ENCODE data around the gene RUNX1. TPM values are rescaled to one million over a fixed set of nuclear protein-coding genes. Genes with fewer than 3 reads are reported as not detected.

Gene RUNX1
- total RNA-seq, 4 donors from 2014 or later, result 16.2 to 34.6 (median 26.4) TPM

DNA sequence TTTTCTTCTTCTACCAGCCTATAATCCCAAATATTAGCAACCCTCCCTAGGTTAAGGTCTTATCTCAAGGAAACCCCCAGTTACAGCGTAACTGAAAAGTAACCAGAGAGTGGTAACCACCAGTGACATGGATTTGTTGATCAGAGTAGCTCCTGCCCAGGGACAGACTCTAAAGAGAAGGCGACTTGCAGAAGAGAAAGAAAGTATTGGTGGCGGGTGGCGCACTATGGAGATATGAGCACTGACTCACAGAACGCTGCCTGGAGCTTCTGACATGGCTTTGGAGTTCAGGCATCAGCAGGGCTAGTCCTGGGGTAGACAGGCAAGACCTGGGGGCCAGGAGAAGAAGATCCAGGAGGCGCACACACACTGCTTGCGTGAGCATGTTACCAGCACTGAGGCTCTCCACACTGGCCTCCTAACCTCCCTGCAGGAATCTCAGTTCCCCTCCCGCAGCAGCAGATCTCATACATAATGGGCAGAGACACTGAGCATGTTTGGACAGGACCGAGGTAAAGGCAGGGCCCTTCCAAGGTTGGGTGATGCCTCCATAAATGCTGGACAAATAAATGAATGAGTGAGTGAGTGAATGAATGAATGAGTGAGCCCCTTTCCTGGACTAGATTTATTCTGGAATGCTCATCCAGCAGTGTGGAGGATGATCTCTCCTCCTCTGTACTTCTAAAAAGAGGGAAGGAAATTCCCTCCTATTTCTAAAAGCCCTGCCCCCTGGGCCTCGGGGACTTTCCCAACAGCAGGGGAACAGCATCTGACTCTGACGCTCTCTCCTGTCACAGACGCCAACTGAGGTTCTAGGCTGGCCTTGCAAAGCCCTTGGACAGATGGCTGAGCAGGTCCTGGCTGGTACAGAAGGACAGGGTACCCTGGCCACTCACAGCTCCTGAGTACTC, 204.8 kb downstream of the RUNX1 start:
- TF ChIP-seq, protein P1, sequence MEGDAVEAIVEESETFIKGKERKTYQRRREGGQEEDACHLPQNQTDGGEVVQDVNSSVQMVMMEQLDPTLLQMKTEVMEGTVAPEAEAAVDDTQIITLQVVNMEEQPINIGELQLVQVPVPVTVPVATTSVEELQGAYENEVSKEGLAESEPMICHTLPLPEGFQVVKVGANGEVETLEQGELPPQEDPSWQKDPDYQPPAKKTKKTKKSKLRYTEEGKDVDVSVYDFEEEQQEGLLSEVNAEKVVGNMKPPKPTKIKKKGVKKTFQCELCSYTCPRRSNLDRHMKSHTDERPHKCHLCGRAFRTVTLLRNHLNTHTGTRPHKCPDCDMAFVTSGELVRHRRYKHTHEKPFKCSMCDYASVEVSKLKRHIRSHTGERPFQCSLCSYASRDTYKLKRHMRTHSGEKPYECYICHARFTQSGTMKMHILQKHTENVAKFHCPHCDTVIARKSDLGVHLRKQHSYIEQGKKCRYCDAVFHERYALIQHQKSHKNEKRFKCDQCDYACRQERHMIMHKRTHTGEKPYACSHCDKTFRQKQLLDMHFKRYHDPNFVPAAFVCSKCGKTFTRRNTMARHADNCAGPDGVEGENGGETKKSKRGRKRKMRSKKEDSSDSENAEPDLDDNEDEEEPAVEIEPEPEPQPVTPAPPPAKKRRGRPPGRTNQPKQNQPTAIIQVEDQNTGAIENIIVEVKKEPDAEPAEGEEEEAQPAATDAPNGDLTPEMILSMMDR (IDR thresholded peaks at IDR 0.05; ENCODE audit: low read depth), result no peak

DNA sequence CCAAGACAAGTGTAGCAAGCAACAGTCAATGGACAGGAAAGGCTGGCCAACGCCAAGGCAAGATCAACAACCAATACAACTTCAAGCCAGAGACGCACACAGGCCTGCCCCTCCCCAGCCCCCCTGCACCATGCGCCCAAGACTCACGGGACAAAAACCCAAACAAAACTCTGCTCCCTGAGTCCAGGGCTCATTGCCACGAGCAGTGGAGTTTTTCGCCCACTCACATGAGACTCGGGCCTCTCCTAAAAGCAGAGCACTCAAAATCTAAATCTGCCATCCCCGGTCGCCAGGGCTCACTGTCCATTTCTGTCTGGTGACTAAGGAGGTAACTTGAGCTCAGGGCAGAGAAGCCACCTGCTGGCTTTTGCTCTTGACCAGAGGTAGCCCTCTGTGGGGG, 205.5 kb downstream of the RUNX1 start:
- TF ChIP-seq, protein P1 (IDR thresholded peaks at IDR 0.05; ENCODE audit: low read depth), result no peak

DNA sequence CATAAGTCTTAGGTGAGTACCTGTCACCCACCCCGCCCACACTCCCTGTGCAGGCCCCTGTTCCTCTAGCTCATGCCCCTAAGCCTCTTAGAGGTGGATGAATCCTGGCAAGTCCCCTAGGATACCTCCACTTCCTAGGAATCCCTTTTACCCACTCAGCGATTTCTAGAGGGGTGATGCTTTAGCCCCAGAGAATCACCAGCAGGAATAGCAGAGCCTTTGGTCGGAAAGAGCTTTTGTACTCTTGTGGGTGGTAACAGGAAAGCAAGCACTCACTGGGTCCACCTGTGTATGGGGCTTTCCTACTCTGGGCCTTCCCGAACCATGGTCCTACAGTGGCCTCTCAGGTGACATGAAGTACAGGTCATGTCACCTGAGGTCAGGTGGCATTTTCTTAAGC, 207.9 kb downstream of the RUNX1 start:
- TF ChIP-seq, protein P1 (IDR thresholded peaks at IDR 0.05; ENCODE audit: low read depth), result no peak

DNA sequence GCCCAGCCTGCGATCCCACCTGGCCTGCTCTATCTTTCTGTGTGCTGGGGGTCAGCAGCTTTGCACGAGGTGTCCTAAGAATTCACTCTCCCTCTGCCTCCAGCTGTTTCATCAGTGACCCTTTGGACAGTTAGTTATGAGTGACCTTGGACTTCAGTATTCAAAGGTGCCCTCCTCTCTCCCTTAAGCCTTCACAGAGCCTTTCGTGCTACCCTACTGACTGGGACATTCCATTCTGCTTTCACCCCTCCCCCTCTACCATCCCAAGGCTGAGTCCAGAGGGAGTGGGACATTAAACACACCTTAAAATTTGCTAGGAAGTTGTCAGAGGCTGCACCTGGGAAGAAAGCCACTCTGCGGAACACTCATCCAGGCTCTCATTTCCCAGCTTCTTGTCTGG, 208.4 kb downstream of the RUNX1 start:
- TF ChIP-seq, protein P1 (IDR thresholded peaks at IDR 0.05; ENCODE audit: low read depth), result no peak

DNA sequence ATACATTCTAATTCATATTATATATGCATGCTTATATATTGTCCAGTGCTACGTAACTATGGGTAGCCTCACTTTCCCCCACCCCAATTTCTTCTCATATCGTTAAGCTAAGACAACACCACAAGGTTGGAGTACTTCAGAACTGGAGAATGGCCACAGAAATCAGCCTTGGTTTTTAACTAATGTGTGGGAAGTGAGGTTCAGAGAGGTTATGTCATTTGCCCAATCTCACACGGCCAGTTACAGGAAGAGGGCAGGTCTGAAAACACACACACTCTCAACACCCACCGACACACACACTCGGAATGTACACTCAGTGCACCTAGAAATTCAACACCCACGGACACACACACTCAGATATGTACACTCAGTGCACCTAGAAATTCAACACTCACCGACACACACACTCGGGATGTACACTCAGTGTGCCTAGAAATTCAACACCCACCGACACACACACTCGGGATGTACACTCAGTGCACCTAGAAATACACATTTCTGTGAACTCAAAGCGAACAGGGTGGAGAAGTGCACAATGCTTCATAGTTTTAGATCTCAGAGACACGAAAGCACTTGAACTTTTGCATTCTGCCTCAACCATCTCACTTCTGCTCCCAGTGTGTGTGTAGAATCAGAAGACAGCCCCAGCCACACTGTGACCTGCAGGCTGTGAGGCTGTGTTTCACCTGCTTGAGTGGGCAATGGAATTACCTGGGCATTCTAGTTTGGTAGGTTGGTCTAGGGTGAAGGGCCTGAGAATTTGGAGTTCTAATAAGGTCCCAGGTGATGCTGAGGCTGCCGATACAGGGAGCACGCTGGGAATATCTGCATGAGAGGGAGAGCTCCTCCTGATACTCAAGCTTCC, 209.9 kb downstream of the RUNX1 start:
- TF ChIP-seq, protein P1 (IDR thresholded peaks at IDR 0.05; ENCODE audit: low read depth), result no peak

DNA sequence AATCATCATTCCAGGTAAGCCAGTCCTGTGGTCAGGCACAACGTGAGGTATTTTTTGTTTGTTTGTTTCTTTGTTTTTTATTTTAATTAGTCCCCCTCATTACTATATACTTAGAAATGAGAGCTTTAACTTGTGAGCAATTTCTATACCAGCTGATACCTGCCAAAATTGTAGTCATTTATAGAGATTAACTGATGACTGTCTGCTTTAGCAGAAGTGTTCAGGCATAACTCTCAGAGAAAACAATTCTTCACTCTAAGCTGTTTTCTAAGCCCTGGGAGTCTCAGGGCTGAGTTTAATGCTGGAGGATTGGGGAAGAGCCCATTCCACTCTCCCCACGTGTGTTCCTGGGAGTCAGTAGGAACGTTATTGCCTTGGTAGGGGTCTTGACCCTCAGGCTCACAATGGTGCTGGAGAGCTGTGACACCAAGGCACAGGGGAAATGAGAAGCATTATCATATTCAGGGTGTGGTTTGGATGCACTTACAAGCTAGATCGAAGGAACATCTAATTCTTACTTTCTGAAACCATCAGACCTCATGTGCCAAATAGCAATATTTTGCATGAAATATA, 212.1 kb downstream of the RUNX1 start:
- TF ChIP-seq, protein P1 (IDR thresholded peaks at IDR 0.05; ENCODE audit: low read depth), result no peak

All from subcutaneous adipose tissue (tissue), 4 donors.